HUES64 (cell line): ENCODE results near the gene CASQ2.

Experiments used
- H3K27ac ChIP-seq: 2 replicates; pipeline ENCODE4 v1.7.0; 2013; ENCODE audit warnings: low read depth, low read length, inconsistent platforms
- H3K27me3 ChIP-seq: 2 replicates; pipeline ENCODE4 v1.6.1; 2013; ENCODE audit warnings: mild to moderate bottlenecking, low read length; ENCODE audit not compliant: insufficient read depth
- H3K36me3 ChIP-seq: 2 replicates; pipeline ENCODE4 v1.6.1; 2013; ENCODE audit warnings: mild to moderate bottlenecking, low read length; ENCODE audit not compliant: insufficient read depth
- H3K4me1 ChIP-seq: 2 replicates; pipeline ENCODE4 v1.6.1; 2013; ENCODE audit warnings: mild to moderate bottlenecking, low read length, moderate library complexity; ENCODE audit not compliant: insufficient read depth
- H3K4me3 ChIP-seq: 2 replicates; pipeline ENCODE4 v1.5.1; 2013; ENCODE audit warnings: mild to moderate bottlenecking, low read length, moderate library complexity
- H3K9ac ChIP-seq: 2 replicates; pipeline ENCODE4 v1.6.1; 2013; ENCODE audit warnings: mild to moderate bottlenecking, low read depth, low read length
- H3K9me3 ChIP-seq: 2 replicates; pipeline ENCODE4 v1.6.1; 2013; ENCODE audit warnings: low read depth, low read length; ENCODE audit not compliant: insufficient read depth
- WGBS: fragments of 150-250, 120-280 bp; methylation state at CpG from one replicate; pipeline ENCODE4 v1.1.7; 2013; ENCODE audit warnings: missing lambda C conversion rate; 5-methylcytosine and 5-hydroxymethylcytosine counted together

Gene CASQ2

DNA sequence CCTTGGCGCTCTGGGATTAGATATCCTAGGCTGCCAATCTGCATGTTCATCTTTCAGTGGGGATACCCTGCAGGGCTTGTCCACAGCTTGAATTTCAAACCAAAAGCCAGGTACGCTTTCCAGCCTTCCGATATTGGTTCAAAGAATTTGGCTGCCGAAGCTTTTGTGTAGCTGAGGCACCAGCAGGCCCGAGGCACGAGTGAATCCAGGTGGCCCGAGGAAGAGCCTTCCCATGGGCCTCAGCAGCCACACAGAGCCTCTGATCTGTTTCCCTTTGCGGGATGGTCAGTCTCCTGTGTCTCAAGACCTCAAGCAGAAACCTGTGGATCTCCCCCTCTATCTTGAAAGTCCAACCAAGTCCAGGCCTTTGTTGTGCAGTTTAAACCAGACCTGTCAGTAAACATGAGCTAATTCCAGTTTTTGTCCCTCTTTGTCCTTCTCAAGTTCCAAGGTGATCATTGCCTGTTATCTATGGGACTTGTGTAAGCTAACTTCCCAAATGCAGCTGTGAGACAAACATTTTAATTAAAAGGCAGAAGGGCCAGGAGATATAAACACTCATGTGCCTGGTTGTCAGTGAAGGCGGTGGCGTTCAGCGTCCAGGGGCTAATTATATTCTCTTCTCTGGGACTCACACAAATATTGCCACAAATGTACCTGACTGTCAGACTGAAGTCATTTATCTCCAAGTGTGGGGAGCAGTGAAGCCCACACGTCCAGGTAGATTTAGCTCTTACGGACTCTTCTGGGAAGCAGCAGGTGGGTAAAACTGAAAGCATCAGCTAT is 96.1 kb downstream of the CASQ2 start:
- H3K27me3 ChIP-seq: no peaks in the 10 kb centered on the region
- no peak overlapping the region for H3K4me3 ChIP-seq
- no peaks in the 10 kb centered on the region for H3K9me3 ChIP-seq
- H3K4me1 ChIP-seq: peaks cover 14% of the 10 kb centered on the region; the same call in 1 of the 2 replicates
- H3K36me3 ChIP-seq: peaks cover 19% of the 10 kb centered on the region
- no peak overlapping the region for H3K9ac ChIP-seq
- 94% methylated on average over 13 of the region's 13 CpGs for WGBS
- no peak overlapping the region for H3K27ac ChIP-seq

DNA sequence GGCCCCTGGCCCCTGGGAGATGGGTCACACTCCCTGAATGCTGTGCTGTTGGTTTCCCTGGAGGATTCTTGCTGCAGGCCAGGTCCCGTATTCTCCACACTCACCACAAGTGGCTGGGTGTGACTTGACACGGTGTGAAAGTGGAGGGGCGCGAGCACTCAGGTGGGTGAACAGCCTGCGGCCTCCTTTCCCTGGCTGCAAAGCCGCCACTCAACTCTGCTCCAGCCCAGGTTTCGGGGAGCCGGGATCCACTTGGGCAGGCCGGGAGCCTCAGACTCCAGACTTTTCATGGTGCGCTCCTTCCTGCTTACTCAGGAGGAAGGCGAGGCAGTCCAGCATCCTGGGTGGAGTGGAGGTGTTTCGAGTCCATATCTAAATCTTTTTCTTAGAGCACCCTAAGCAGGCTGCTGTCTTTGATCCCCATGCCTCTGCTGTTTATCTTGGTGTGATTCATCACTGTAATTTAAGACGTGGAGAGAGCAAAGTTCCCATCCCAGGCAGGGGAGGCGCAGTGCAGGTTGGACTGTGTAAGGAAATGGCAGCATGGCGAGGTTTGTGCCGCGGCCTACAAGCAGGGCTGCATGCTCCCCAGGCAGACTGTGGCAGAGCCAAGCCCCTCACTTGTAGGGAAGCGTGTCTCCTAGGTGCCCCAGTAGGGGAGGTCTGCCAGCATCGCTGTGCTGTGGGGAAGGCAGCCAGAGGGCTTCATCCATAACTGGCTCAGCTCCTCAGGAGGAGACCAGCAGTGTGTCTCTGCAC is 97.2 kb downstream of the CASQ2 start:
- no peak overlapping the region for H3K27ac ChIP-seq
- 96% methylated on average over 19 of the region's 19 CpGs for WGBS
- H3K36me3 ChIP-seq: peaks cover 20% of the 10 kb centered on the region
- H3K27me3 ChIP-seq: no peaks in the 10 kb centered on the region
- H3K9me3 ChIP-seq: no peaks in the 10 kb centered on the region
- H3K4me1 ChIP-seq: peaks cover 7% of the 10 kb centered on the region; the same call in 1 of the 2 replicates
- H3K9ac ChIP-seq: no peak overlapping the region
- H3K4me3 ChIP-seq: no peak overlapping the region

DNA sequence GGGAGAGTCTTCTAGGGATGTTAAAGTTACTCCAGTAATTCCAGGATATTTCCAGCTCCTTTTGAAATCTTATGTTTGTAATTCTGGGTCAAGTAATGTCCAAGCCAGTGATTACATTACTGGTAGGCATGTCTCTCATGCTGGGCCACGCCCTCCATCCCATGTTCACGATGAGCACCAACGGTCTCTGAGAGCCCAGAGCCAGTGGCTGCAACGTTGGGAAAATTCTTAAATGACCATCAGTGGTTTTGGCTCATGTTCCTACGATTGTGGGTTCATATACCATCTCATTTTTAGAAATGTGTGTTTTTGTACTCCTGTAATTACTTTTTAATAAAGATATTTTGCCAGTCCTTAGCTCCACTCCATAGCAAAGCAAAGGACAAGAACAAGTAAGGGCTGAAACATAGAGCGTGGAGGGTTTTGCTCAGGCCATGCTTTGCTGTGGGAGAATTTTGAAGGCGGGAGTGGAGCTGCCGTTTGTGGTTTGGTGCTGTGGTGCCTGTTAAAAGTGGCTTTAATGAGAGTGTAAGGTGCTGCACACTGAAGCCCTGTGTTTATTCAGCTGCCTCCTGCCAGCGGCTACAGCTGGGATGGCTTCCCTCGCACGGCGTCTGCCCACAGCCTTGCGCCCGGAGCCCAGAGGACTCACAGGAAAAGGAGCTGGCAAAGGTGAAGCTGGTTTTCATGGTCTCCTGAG is 97.9 kb downstream of the CASQ2 start:
- H3K4me1 ChIP-seq: peaks cover 7% of the 10 kb centered on the region; the same call in 1 of the 2 replicates
- WGBS: 94% methylated on average over 14 of the region's 14 CpGs
- H3K36me3 ChIP-seq: peaks cover 23% of the 10 kb centered on the region
- H3K27me3 ChIP-seq: no peaks in the 10 kb centered on the region
- no peak overlapping the region for H3K27ac ChIP-seq
- H3K4me3 ChIP-seq: no peak overlapping the region
- no peaks in the 10 kb centered on the region for H3K9me3 ChIP-seq
- no peak overlapping the region for H3K9ac ChIP-seq

DNA sequence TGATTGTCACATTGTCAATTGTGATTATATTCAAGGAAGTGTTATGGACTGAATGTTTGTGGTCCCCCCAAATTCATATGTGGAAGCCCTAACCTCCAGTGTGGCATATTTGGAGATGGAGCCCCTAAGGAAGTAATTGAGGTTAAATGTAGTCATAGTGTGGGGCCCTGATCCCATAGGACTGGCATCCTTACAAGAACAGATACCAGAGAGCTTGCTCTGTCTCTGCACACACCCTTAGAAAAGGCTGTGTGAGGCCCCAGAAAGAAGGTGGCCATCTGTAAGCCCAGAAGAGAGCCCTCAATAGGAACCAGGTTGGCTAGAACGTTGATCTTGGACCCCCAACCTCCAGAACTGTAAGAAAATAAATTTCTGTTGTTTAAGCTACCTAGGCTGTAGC is 98.6 kb downstream of the CASQ2 start:
- Histone ChIP-seq H3K9ac (no peak overlapping the region), H3K9me3 (no peaks in the 10 kb centered on the region), H3K27ac (no peak overlapping the region), H3K4me3 (no peak overlapping the region), H3K27me3 (no peaks in the 10 kb centered on the region), H3K36me3 (peaks cover 30% of the 10 kb centered on the region), H3K4me1 (peaks cover 7% of the 10 kb centered on the region; the same call in 1 of the 2 replicates)
- WGBS: 100% methylated on average over 1 of the region's 1 CpG

DNA sequence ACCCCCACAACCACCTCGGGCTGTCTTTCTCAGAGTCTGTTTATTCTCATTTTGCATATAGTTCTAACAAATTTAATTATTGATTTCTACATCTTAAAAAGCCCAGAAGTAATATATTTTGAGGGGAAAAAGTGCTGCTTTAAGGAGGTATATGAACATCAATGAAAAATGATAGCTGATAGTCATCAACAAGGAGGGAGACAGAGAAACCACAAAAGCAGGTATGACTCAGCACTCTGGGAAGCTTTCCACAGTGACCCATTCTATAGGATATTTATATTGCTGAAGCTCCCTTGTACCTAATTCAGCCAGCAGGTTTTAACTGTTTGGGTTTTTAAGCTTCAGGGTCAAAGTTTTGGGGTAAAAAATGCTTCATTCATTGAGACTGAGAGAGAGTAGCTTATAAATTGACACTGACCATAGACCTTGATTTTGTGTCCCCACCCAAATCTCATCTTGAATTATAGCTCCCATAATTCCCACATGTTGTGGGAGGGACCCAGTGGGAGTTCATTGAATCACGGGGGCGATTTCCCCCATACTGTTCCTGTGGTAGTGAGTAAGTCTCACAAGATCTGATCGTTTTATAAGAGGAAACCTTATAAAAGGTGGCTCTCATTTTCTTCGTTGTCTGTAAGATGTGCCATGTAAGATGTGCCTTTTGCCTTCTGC is 99.4 kb downstream of the CASQ2 start:
- 88% methylated on average over 5 of the region's 5 CpGs for WGBS

DNA sequence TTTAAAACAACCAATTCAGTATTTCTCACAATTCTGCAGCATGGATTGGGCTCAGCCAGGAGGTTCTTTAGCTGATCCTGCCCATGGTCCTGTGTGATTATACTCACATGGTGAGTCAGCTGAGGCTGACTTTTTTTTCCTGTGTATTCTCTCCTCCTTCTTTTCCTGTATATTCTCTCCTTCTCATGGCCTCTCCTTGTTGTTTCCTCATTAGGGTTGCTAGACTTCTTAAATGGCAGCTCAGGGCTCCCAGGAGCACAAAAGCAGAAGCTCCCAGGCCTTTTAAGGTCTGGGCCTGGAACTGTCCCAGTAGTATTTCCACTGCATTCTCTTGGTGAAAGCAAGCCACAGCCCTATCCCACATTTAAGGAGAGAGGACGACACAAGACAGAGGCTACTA is 99.9 kb downstream of the CASQ2 start:
- 89% methylated on average over 1 of the region's 1 CpG for WGBS
- peaks cover 7% of the 10 kb centered on the region; the same call in 1 of the 2 replicates for H3K4me1 ChIP-seq

More for the DNA sequence above, 99.4 kb downstream of the CASQ2 start:
- peaks cover 7% of the 10 kb centered on the region; the same call in 1 of the 2 replicates for H3K4me1 ChIP-seq
- no peak overlapping the region for H3K9ac ChIP-seq
- H3K27ac ChIP-seq: no peak overlapping the region
- H3K9me3 ChIP-seq: no peaks in the 10 kb centered on the region
- no peaks in the 10 kb centered on the region for H3K27me3 ChIP-seq
- H3K4me3 ChIP-seq: no peak overlapping the region
- H3K36me3 ChIP-seq: peaks cover 38% of the 10 kb centered on the region

DNA sequence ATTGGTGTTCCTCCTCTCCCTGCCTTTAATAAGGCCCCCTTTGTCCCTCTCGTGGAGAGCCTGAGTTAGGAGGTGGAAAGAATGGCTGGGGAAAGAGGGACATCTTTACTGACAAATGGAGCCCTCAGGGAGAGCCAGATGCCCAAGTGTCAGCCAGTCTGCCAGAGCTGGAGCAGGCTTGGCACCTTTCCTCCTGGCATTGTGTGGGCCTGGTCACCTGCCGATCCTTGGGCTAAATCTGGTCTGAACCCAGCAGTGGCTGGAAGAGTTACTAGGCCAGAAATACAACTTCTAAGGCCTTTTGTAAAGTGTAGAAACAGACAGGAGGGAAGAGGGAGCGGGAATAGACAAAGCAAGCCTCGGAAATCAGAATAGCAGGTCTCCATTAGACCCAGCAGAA is 101.8 kb downstream of the CASQ2 start:
- Histone ChIP-seq H3K9me3 (no peaks in the 10 kb centered on the region), H3K9ac (no peak overlapping the region), H3K36me3 (peaks cover 51% of the 10 kb centered on the region), H3K27me3 (no peaks in the 10 kb centered on the region), H3K4me3 (no peak overlapping the region), H3K27ac (no peak overlapping the region), H3K4me1 (peaks cover 7% of the 10 kb centered on the region; the same call in 1 of the 2 replicates)
- WGBS: 93% methylated on average over 4 of the region's 4 CpGs

More for the DNA sequence above, 99.9 kb downstream of the CASQ2 start:
- Histone ChIP-seq H3K4me3 (no peak overlapping the region), H3K36me3 (peaks cover 44% of the 10 kb centered on the region), H3K27me3 (no peaks in the 10 kb centered on the region), H3K27ac (no peak overlapping the region), H3K9ac (no peak overlapping the region), H3K9me3 (no peaks in the 10 kb centered on the region)

DNA sequence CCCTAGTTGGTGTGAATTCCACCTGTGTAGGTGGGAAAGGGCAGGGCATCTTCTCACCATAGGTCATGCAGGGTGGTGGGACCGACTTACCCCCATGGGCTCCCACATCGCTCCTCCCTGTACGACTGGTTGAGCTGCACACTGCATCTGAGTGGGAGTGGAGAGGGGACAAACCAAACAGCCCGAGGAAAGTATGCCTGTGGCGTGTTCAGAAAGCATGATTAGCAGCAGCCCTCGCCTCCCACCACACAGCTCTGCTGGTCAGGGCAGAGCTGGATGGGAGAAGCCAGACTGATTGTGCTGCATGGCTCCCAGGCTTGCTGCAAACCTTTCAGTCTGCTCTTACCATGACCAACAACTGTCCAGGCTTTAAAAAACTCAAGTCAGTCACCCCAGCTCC is 102.3 kb downstream of the CASQ2 start:
- no peak overlapping the region for H3K27ac ChIP-seq
- 86% methylated on average over 6 of the region's 6 CpGs for WGBS
- H3K27me3 ChIP-seq: no peaks in the 10 kb centered on the region
- no peak overlapping the region for H3K4me3 ChIP-seq
- peaks cover 7% of the 10 kb centered on the region; the same call in 1 of the 2 replicates for H3K4me1 ChIP-seq
- H3K9me3 ChIP-seq: no peaks in the 10 kb centered on the region
- H3K9ac ChIP-seq: no peak overlapping the region
- peaks cover 51% of the 10 kb centered on the region for H3K36me3 ChIP-seq

DNA sequence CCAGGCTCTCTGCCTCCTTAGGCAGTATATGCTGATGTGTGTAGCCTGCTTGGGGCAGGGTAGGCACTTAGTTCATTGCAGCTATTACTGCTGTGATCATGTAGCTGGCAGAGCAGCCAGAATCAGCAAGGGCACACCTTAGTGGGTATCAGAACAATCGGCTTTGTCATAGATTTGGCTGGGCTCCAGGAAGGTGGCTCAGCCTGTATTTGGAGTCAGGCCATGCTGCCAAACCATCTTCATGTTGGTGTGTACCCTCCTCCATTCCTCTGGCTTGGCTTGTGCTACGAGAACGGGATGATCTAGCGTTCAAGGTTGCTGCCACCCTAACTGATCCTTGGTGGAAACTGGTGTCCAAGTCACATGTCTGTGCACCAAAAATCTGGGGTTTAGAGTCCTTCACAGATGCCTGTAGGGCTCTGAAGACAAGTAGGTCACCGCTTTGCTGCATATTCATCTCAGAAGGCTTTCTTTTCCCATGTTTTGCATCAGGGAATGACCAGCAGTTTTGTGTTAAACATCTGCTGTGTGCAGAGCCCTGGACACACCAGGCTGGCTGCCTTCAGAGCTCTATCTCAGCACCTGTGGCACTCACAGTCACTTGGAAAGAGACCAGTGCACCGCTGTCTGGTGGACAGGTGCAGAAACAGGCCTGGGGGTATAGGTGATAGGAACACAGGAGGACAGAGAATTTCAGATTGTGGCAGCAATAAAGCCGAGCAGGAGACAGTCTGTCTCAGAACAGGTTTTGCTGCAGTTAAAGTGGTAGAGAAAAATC is 103.0 kb downstream of the CASQ2 start:
- 95% methylated on average over 7 of the region's 7 CpGs for WGBS
- Histone ChIP-seq H3K4me1 (peaks cover 7% of the 10 kb centered on the region; the same call in 1 of the 2 replicates), H3K4me3 (no peak overlapping the region), H3K9me3 (no peaks in the 10 kb centered on the region), H3K27me3 (no peaks in the 10 kb centered on the region), H3K36me3 (peaks cover 56% of the 10 kb centered on the region), H3K9ac (no peak overlapping the region), H3K27ac (no peak overlapping the region)

DNA sequence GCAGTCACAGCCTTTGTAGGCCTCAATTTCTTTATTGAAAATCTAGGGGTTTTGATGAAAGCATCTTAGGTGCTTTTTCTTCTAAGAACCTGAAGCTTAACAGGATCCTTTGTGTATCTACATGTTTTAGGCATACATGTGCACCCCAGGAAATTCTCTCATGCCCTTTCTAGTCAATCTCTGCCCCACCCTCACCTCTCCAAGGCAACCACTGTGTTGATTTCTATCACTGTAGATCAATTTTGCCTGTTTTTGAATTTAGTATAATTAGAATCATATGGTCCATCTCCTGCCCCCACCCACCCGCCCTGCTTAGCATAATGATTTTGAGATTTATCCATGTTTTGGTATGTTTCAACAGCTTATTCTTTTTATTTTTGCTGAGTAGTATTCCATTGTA is 107.4 kb downstream of the CASQ2 start:
- Histone ChIP-seq H3K27ac (no peak overlapping the region), H3K27me3 (no peaks in the 10 kb centered on the region), H3K9ac (no peak overlapping the region), H3K36me3 (peaks cover 57% of the 10 kb centered on the region), H3K4me3 (no peak overlapping the region), H3K4me1 (peaks cover 6% of the 10 kb centered on the region), H3K9me3 (no peaks in the 10 kb centered on the region)
- no CpG with 5 or more reads among the region's 1 CpG for WGBS
